OCI-LY3 (cell line): Measurements from ENCODE around the gene ROR2.

Source experiments
- H2AFZ ChIP-seq: fragments of 200-600, 300-600 bp; shearing (Covaris generic); 2 replicates; pipeline ENCODE4 v1.6.0; 2014; ENCODE audit warnings: antibody characterized with exemption, low read depth, low read length
- H3K27ac ChIP-seq: fragments of 200-600, 300-600 bp; sonication (generic); 2 replicates; pipeline ENCODE4 v1.5.1; 2014; ENCODE audit warnings: mild to moderate bottlenecking, low read length, moderate library complexity, mixed read lengths
- H3K27me3 ChIP-seq: fragments of 200-600, 300-600 bp; sonication (generic); 2 replicates; pipeline ENCODE4 v1.6.1; 2014; ENCODE audit warnings: low read depth, low read length, mixed read lengths
- H3K36me3 ChIP-seq: fragments of 200-600, 300-600 bp; sonication (generic); replicated peaks from 2 replicates; pipeline ENCODE3; 2014; ENCODE audit warnings: low read depth, low read length, mixed read lengths
- H3K4me1 ChIP-seq: fragments of 300-600, 200-600 bp; sonication (generic); 2 replicates; pipeline ENCODE4 v1.6.1; 2014; ENCODE audit warnings: low read length, mixed read lengths
- H3K4me2 ChIP-seq: fragments of 200-600, 300-600 bp; sonication (generic); 2 replicates; pipeline ENCODE4 v1.6.1; 2014; ENCODE audit warnings: low read length, mixed read lengths
- H3K4me3 ChIP-seq: fragments of 300-600, 200-600 bp; sonication (generic); 2 replicates; pipeline ENCODE4 v1.5.1; 2014; ENCODE audit warnings: antibody characterized with exemption, mild to moderate bottlenecking, low read length, moderate library complexity
- H3K79me2 ChIP-seq: fragments of 300-600, 200-600 bp; shearing (Covaris generic); 2 replicates; pipeline ENCODE4 v1.6.1; 2014; ENCODE audit warnings: mild to moderate bottlenecking, low read length, mixed read lengths
- H3K9ac ChIP-seq: fragments of 300-600, 200-600 bp; shearing (Covaris generic); 2 replicates; pipeline ENCODE4 v1.6.0; 2014; ENCODE audit warnings: mild to moderate bottlenecking, low read length, moderate library complexity
- H3K9me3 ChIP-seq: fragments of 200-600, 300-600 bp; shearing (Covaris generic); 2 replicates; pipeline ENCODE4 v1.6.1; 2014; ENCODE audit warnings: low read length, mixed read lengths; ENCODE audit not compliant: insufficient read depth
- H4K20me1 ChIP-seq: fragments of 200-600, 300-600 bp; sonication (generic); 2 replicates; pipeline ENCODE4 v1.6.1; 2016; ENCODE audit warnings: low read length, mixed read lengths; ENCODE audit not compliant: insufficient read depth
- EZH2phosphoT487 ChIP-seq: fragments of 200-600 bp; shearing (Covaris generic); IDR thresholded peaks from 2 replicates; pipeline ENCODE4 v1.6.1; 2018; ENCODE audit warnings: antibody characterized with exemption, mixed run types, low read depth
- TF ChIP-seq, protein P1 (sequence below): fragments of 200-600, 300-600 bp; sonication (generic); IDR thresholded peaks from 2 replicates; pipeline ENCODE4 v1.5.1; 2014; ENCODE audit warnings: antibody characterized with exemption, low read length, low read depth

ROR2 gene

DNA sequence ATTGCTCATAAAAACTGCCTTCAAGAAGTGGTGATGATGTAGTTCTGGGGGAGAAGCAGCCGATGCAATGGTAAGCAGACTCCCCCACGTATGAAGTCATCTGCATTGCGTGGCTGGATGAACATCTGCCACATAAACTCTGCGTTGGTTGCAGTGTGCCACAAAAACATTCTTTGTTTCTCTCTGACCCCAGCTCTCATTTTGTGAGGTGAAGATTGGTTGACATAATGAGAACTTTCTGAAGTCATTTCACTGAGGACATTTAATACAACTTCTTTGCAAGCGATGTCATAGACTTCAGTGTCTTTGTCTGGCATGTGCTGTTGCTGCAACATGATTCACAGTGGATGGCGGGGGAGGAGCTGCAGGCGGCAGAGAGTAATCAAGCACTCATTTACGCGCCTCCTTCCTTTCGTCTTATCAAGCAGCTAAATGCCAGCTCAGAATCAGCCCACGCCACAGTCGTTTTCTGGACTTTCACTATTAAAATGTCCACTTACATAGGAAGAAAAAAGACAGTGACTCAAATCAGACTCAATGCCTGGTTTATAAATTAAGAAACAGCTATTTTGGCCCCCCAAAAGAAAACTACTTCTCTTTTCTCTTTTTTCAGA, 434.8 kb downstream of the ROR2 start:
- Histone ChIP-seq H3K36me3 (peaks cover 2% of the 10 kb centered on the region), H3K4me2 (peak overlapping the region; percentile 87), H2AFZ (peak overlapping the region; percentile 85), H3K79me2 (no peaks in the 10 kb centered on the region), H3K27me3 (no peaks in the 10 kb centered on the region; the same call in 1 of the 2 replicates), H3K4me1 (peaks cover 45% of the 10 kb centered on the region), H3K4me3 (peak overlapping the region; percentile 67), H3K9ac (peak overlapping the region; percentile 41; the same call in 1 of the 2 replicates), H4K20me1 (no peaks in the 10 kb centered on the region), H3K9me3 (peaks cover 3% of the 10 kb centered on the region; the same call in 1 of the 2 replicates), H3K27ac (peak overlapping the region; percentile 79)
- TF ChIP-seq, protein P1, sequence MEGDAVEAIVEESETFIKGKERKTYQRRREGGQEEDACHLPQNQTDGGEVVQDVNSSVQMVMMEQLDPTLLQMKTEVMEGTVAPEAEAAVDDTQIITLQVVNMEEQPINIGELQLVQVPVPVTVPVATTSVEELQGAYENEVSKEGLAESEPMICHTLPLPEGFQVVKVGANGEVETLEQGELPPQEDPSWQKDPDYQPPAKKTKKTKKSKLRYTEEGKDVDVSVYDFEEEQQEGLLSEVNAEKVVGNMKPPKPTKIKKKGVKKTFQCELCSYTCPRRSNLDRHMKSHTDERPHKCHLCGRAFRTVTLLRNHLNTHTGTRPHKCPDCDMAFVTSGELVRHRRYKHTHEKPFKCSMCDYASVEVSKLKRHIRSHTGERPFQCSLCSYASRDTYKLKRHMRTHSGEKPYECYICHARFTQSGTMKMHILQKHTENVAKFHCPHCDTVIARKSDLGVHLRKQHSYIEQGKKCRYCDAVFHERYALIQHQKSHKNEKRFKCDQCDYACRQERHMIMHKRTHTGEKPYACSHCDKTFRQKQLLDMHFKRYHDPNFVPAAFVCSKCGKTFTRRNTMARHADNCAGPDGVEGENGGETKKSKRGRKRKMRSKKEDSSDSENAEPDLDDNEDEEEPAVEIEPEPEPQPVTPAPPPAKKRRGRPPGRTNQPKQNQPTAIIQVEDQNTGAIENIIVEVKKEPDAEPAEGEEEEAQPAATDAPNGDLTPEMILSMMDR, result no peak
- no peak for TF ChIP-seq EZH2phosphoT487
